ENCODE measurements around the gene CNTNAP2. TPM values are rescaled to one million over a fixed set of nuclear protein-coding genes. Genes with fewer than 3 reads are reported as not detected.
"Not testable (repeated sequence)": the region's sequence is repeated elsewhere in the genome, so short reads cannot be mapped to it uniquely, and the experiment has no call there.

The CNTNAP2 gene
- total and polyA plus RNA-seq, 2 experiments from 2014 or later: not detected

GRCh38 chr7:148463210-148463609, 2346.6 kb downstream of the CNTNAP2 start:
- Histone ChIP-seq H3K9ac (no peak overlapping the region), H3K4me3 (no peak overlapping the region), H3K9me2 (ENCODE audit: insufficient read depth) (no peaks in the 10 kb centered on the region), H3K4me1 (ENCODE audit: insufficient read depth) (no peaks in the 10 kb centered on the region), H4K20me1 (ENCODE audit: insufficient read depth) (no peaks in the 10 kb centered on the region), H3K27me3 (replicated peaks; ENCODE audit: insufficient read depth) (no peaks in the 10 kb centered on the region), H3K36me3 (ENCODE audit: low read depth) (no peaks in the 10 kb centered on the region), H3F3A (ENCODE audit: insufficient read depth) (no peaks in the 10 kb centered on the region), H3K4me2 (ENCODE audit: unreplicated experiment) (no peak overlapping the region), H3K27ac (no peak overlapping the region), H3K79me2 (ENCODE audit: insufficient read depth) (no peaks in the 10 kb centered on the region), H3K9me3 (ENCODE audit: low read depth) (no peaks in the 10 kb centered on the region), H2AFZ (no peak overlapping the region)
- in situ Hi-C loops (cut with MboI): no loop called here
- TF ChIP-seq EZH2phosphoT487 (IDR thresholded peaks at IDR 0.05; ENCODE audit: insufficient read depth, low read depth) (no peak), EZH2 (IDR thresholded peaks at IDR 0.05; ENCODE audit: insufficient read depth, poor library complexity, severe bottlenecking) (no peak)
- 36 to 46% methylated on average over 4 of the region's 4 CpGs for WGBS, 2 experiments (ENCODE audit: low coverage in 1 of 2, low lambda C conversion rate in 2 of 2, missing lambda C conversion rate in 2 of 2)
- no peak for DNase-seq

GRCh38 chr7:148464947-148465346, 2348.3 kb downstream of the CNTNAP2 start:
- Histone ChIP-seq H3K79me2 (ENCODE audit: insufficient read depth) (no peaks in the 10 kb centered on the region), H3K9ac (no peak overlapping the region), H3K4me2 (ENCODE audit: unreplicated experiment) (no peak overlapping the region), H3K9me2 (ENCODE audit: insufficient read depth) (no peaks in the 10 kb centered on the region), H2AFZ (no peak overlapping the region), H3K36me3 (ENCODE audit: low read depth) (no peaks in the 10 kb centered on the region), H3K27ac (no peak overlapping the region), H4K20me1 (ENCODE audit: insufficient read depth) (no peaks in the 10 kb centered on the region), H3K27me3 (replicated peaks; ENCODE audit: insufficient read depth) (no peaks in the 10 kb centered on the region), H3F3A (ENCODE audit: insufficient read depth) (no peaks in the 10 kb centered on the region), H3K4me1 (ENCODE audit: insufficient read depth) (no peaks in the 10 kb centered on the region), H3K4me3 (no peak overlapping the region), H3K9me3 (ENCODE audit: low read depth) (no peaks in the 10 kb centered on the region)
- whole genome bisulfite sequencing, 2 experiments (ENCODE audit: low coverage in 1 of 2, low lambda C conversion rate in 2 of 2, missing lambda C conversion rate in 2 of 2): 27 to 31% methylated on average over 7 of the region's 7 CpGs
- no peak for DNase-seq
- in situ Hi-C loops (cut with MboI): no loop called here
- no peak for TF ChIP-seq EZH2 (IDR thresholded peaks at IDR 0.05; ENCODE audit: insufficient read depth, poor library complexity, severe bottlenecking)
- TF ChIP-seq EZH2phosphoT487 (IDR thresholded peaks at IDR 0.05; ENCODE audit: insufficient read depth, low read depth): no peak

GRCh38 chr7:148465441-148465840, 2348.8 kb downstream of the CNTNAP2 start:
- H3K4me1 ChIP-seq (ENCODE audit: insufficient read depth); H3K4me2 ChIP-seq (ENCODE audit: unreplicated experiment); H3K9me2 ChIP-seq (ENCODE audit: insufficient read depth); H3K27me3 ChIP-seq (replicated peaks; ENCODE audit: insufficient read depth); H3K36me3 ChIP-seq (ENCODE audit: low read depth); in situ Hi-C loops (cut with MboI); H3F3A ChIP-seq (ENCODE audit: insufficient read depth); H3K4me3 ChIP-seq; H2AFZ ChIP-seq; H3K9me3 ChIP-seq (ENCODE audit: low read depth); DNase-seq; H3K9ac ChIP-seq; H4K20me1 ChIP-seq (ENCODE audit: insufficient read depth); H3K27ac ChIP-seq; H3K79me2 ChIP-seq (ENCODE audit: insufficient read depth): not testable (repeated sequence)
- 48 to 53% methylated on average over 15 of the region's 15 CpGs for WGBS, 2 experiments (ENCODE audit: low coverage in 1 of 2, low lambda C conversion rate in 2 of 2, missing lambda C conversion rate in 2 of 2)

GRCh38 chr7:148466120-148466519, 2349.5 kb downstream of the CNTNAP2 start:
- H3K9me3 ChIP-seq (ENCODE audit: low read depth): no peaks in the 10 kb centered on the region
- H3K4me1 ChIP-seq (ENCODE audit: insufficient read depth): no peaks in the 10 kb centered on the region
- H3K27ac ChIP-seq: no peak overlapping the region
- no peak overlapping the region for H3K4me3 ChIP-seq
- no peaks in the 10 kb centered on the region for H3F3A ChIP-seq (ENCODE audit: insufficient read depth)
- TF ChIP-seq EZH2phosphoT487 (IDR thresholded peaks at IDR 0.05; ENCODE audit: insufficient read depth, low read depth) (no peak), EZH2 (IDR thresholded peaks at IDR 0.05; ENCODE audit: insufficient read depth, poor library complexity, severe bottlenecking) (no peak)
- no peaks in the 10 kb centered on the region for H3K79me2 ChIP-seq (ENCODE audit: insufficient read depth)
- H4K20me1 ChIP-seq (ENCODE audit: insufficient read depth): no peaks in the 10 kb centered on the region
- no peak overlapping the region for H3K9ac ChIP-seq
- H2AFZ ChIP-seq: no peak overlapping the region
- no peaks in the 10 kb centered on the region for H3K36me3 ChIP-seq (ENCODE audit: low read depth)
- 71 to 72% methylated on average over 3 of the region's 3 CpGs for WGBS, 2 experiments (ENCODE audit: low coverage in 1 of 2, low lambda C conversion rate in 2 of 2, missing lambda C conversion rate in 2 of 2)
- no peaks in the 10 kb centered on the region for H3K9me2 ChIP-seq (ENCODE audit: insufficient read depth)
- no peak overlapping the region for H3K4me2 ChIP-seq (ENCODE audit: unreplicated experiment)
- H3K27me3 ChIP-seq (replicated peaks; ENCODE audit: insufficient read depth): no peaks in the 10 kb centered on the region
- no peak for DNase-seq
- in situ Hi-C loops (cut with MboI): no loop called here

GRCh38 chr7:148468700-148469098, 2352.1 kb downstream of the CNTNAP2 start:
- Histone ChIP-seq H4K20me1 (ENCODE audit: insufficient read depth) (no peaks in the 10 kb centered on the region), H3K9ac (no peak overlapping the region), H3K27me3 (replicated peaks; ENCODE audit: insufficient read depth) (no peaks in the 10 kb centered on the region), H3K4me3 (no peak overlapping the region), H3K4me1 (ENCODE audit: insufficient read depth) (no peaks in the 10 kb centered on the region), H3K9me3 (ENCODE audit: low read depth) (no peaks in the 10 kb centered on the region), H3F3A (ENCODE audit: insufficient read depth) (no peaks in the 10 kb centered on the region), H3K4me2 (ENCODE audit: unreplicated experiment) (no peak overlapping the region), H3K36me3 (ENCODE audit: low read depth) (no peaks in the 10 kb centered on the region), H2AFZ (no peak overlapping the region), H3K79me2 (ENCODE audit: insufficient read depth) (no peaks in the 10 kb centered on the region), H3K9me2 (ENCODE audit: insufficient read depth) (no peaks in the 10 kb centered on the region), H3K27ac (no peak overlapping the region)
- in situ Hi-C loops (cut with MboI): no loop called here
- TF ChIP-seq EZH2phosphoT487 (IDR thresholded peaks at IDR 0.05; ENCODE audit: insufficient read depth, low read depth) (no peak), EZH2 (IDR thresholded peaks at IDR 0.05; ENCODE audit: insufficient read depth, poor library complexity, severe bottlenecking) (no peak)
- DNase-seq: no peak
- 31 to 43% methylated on average over 7 of the region's 7 CpGs for WGBS, 2 experiments (ENCODE audit: low coverage in 1 of 2, low lambda C conversion rate in 2 of 2, missing lambda C conversion rate in 2 of 2)

Small RNAs within 50 kb of the gene (microRNA-seq; reads per million reads assigned to microRNA genes)
- not detected for gene MIR548F4 (ENCODE audit: borderline number of aligned reads)

Small RNAs within 50 kb of the gene (small RNA-seq; reads per million reads assigned to genes)
- gene AC005518.2 (ENCODE audit: low read depth, low replicate concordance) (not detected), gene MIR548F4 (ENCODE audit: low read depth, low replicate concordance) (not detected), gene RANP2 (ENCODE audit: low read depth, low replicate concordance) (not detected), gene RF00012 (ENCODE audit: low read depth, low replicate concordance) (not detected), gene RF00019 (ENCODE audit: low read depth, low replicate concordance) (not detected), gene RF02271 (ENCODE audit: low read depth, low replicate concordance) (not detected), gene RN7SL456P (ENCODE audit: low read depth, low replicate concordance) (not detected), gene RN7SL72P (ENCODE audit: low read depth, low replicate concordance) (not detected), gene RNA5SP249 (ENCODE audit: low read depth, low replicate concordance) (not detected), gene RNU6-1184P (ENCODE audit: low read depth, low replicate concordance) (not detected)

Measured in GM23248 (cell line).